HepG2 (cell line): ENCODE data around the gene HRCT1. TPM values are rescaled to one million over a fixed set of nuclear protein-coding genes. Genes with fewer than 3 reads are reported as not detected.

Experiments
- HOXA3 ChIP-seq: sonication (generic); formaldehyde crosslinking; IDR thresholded peaks from 2 replicates; pipeline ENCODE4 v1.5.0; 2020; ENCODE audit warnings: missing genetic modification reagents
- KLF11 ChIP-seq: IDR thresholded peaks from 2 replicates; pipeline ENCODE4 v1.6.1; 2016; ENCODE audit warnings: missing compliant biosample characterization
- SRF ChIP-seq: IDR thresholded peaks from 2 replicates; pipeline ENCODE4 v1.6.1; 2011; ENCODE audit warnings: mild to moderate bottlenecking, low read depth, low read length, moderate library complexity
- polyA plus RNA-seq, 8 experiments: library from polyadenylated mRNA; depleted of rRNA in 3 of 8; stranded (reverse) in 7 of 8; unstranded in 1 of 8; fragments of >200 nt; fragmentation: Illumina TruSeq in 4 of 8; extraction: Trizol in 4 of 8; gene quantifications; 2 replicates each; pipeline versions ENCODE4 v1.2.1 to v1.2.3, GENCODE V29; 2011 to 2016; ENCODE audit warnings: low read depth in 4 of 8, missing spikeins in 1 of 8, mixed read lengths in 1 of 8; ENCODE audit not compliant: insufficient read depth in 1 of 8
- total RNA-seq, 5 experiments: library from RNA; depleted of rRNA; stranded (reverse); fragments of >200 nt; fragmentation: Illumina TruSeq; extraction: Trizol; gene quantifications; 2 replicates each; pipeline ENCODE4 v1.2.3, GENCODE V29; 2016; ENCODE audit warnings: low read depth in 1 of 5
- TF ChIP-seq, protein P1 (sequence below): sonication (generic); formaldehyde crosslinking; IDR thresholded peaks from 2 replicates; pipeline ENCODE4 v1.5.1; 2020; ENCODE audit warnings: mild to moderate bottlenecking, missing genetic modification reagents, borderline replicate concordance
- TF ChIP-seq, protein P2 (sequence below): sonication (generic); formaldehyde crosslinking; IDR thresholded peaks from 2 replicates; pipeline ENCODE4 v1.8.1; 2023; ENCODE audit warnings: mild to moderate bottlenecking, missing genetic modification reagents

The HRCT1 gene
- total and polyA plus RNA-seq, 2 of the 13 experiments (the other 11 are each of a cell fraction or from before 2014, with no cell fraction given): 0.13 TPM; not detected in 1

DNA sequence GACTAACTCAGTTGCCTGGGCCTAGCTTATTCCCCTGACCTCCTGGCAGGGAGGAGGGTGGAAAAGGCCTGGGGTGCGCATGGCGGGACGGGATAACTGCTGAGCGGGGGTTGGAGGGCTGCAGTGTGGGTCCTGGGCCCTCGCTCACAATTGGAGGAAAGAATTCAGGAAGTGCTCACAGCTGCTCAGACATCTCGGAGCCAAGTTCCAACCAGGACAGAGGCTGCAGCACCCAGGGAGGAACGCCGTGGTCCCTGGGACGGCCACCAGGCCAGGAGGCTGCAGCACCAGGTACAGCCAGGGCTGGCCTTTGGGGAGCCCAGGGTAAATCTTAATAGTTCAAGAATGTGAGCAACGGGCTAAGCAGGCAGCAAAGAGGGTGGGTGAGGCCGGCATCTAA lies 3.3 kb downstream of the HRCT1 start, which contains the start of gene SPAAR (continued):
- TF ChIP-seq, protein P1, sequence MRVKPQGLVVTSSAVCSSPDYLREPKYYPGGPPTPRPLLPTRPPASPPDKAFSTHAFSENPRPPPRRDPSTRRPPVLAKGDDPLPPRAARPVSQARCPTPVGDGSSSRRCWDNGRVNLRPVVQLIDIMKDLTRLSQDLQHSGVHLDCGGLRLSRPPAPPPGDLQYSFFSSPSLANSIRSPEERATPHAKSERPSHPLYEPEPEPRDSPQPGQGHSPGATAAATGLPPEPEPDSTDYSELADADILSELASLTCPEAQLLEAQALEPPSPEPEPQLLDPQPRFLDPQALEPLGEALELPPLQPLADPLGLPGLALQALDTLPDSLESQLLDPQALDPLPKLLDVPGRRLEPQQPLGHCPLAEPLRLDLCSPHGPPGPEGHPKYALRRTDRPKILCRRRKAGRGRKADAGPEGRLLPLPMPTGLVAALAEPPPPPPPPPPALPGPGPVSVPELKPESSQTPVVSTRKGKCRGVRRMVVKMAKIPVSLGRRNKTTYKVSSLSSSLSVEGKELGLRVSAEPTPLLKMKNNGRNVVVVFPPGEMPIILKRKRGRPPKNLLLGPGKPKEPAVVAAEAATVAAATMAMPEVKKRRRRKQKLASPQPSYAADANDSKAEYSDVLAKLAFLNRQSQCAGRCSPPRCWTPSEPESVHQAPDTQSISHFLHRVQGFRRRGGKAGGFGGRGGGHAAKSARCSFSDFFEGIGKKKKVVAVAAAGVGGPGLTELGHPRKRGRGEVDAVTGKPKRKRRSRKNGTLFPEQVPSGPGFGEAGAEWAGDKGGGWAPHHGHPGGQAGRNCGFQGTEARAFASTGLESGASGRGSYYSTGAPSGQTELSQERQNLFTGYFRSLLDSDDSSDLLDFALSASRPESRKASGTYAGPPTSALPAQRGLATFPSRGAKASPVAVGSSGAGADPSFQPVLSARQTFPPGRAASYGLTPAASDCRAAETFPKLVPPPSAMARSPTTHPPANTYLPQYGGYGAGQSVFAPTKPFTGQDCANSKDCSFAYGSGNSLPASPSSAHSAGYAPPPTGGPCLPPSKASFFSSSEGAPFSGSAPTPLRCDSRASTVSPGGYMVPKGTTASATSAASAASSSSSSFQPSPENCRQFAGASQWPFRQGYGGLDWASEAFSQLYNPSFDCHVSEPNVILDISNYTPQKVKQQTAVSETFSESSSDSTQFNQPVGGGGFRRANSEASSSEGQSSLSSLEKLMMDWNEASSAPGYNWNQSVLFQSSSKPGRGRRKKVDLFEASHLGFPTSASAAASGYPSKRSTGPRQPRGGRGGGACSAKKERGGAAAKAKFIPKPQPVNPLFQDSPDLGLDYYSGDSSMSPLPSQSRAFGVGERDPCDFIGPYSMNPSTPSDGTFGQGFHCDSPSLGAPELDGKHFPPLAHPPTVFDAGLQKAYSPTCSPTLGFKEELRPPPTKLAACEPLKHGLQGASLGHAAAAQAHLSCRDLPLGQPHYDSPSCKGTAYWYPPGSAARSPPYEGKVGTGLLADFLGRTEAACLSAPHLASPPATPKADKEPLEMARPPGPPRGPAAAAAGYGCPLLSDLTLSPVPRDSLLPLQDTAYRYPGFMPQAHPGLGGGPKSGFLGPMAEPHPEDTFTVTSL (CRISPR knock-in tag): no peak
- TF ChIP-seq SRF: no peak
- TF ChIP-seq HOXA3 (CRISPR knock-in tag): no peak
- TF ChIP-seq, protein P2, sequence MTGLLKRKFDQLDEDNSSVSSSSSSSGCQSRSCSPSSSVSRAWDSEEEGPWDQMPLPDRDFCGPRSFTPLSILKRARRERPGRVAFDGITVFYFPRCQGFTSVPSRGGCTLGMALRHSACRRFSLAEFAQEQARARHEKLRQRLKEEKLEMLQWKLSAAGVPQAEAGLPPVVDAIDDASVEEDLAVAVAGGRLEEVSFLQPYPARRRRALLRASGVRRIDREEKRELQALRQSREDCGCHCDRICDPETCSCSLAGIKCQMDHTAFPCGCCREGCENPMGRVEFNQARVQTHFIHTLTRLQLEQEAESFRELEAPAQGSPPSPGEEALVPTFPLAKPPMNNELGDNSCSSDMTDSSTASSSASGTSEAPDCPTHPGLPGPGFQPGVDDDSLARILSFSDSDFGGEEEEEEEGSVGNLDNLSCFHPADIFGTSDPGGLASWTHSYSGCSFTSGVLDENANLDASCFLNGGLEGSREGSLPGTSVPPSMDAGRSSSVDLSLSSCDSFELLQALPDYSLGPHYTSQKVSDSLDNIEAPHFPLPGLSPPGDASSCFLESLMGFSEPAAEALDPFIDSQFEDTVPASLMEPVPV: no peak
- no peak for TF ChIP-seq KLF11
